ENCODE measurements around the gene TRIO.

- no peak for TF ChIP-seq CTCF (IDR thresholded peaks at IDR 0.05)
- TF ChIP-seq POLR2A (IDR thresholded peaks at IDR 0.05), result no peak
- no peak for TF ChIP-seq POLR2AphosphoS5 (IDR thresholded peaks at IDR 0.05)
These were observed 283.4 kb downstream of the TRIO start for GRCh38 chr5:14426521-14426920.

All from transverse colon (tissue), 4 donors.